Neural progenitor cell (in vitro differentiated cells): Measurements from ENCODE around the gene PRR22.

Experiments used
- EZH2 ChIP-seq: fragments of 200-600 bp; sonication (generic); IDR thresholded peaks from 2 replicates; pipeline ENCODE4 v1.6.1; 2017; ENCODE audit warnings: antibody characterized with exemption, mild to moderate bottlenecking, moderate library complexity
- EZH2phosphoT487 ChIP-seq: fragments of 200-600 bp; sonication (generic); IDR thresholded peaks from 2 replicates; pipeline ENCODE4 v1.6.1; 2017; ENCODE audit warnings: antibody characterized with exemption
- TF ChIP-seq, protein P1 (sequence below): fragments of 200-600 bp; sonication (generic); IDR thresholded peaks from 2 replicates; pipeline ENCODE4 v1.5.1; 2017; ENCODE audit warnings: antibody characterized with exemption, mild to moderate bottlenecking

DNA sequence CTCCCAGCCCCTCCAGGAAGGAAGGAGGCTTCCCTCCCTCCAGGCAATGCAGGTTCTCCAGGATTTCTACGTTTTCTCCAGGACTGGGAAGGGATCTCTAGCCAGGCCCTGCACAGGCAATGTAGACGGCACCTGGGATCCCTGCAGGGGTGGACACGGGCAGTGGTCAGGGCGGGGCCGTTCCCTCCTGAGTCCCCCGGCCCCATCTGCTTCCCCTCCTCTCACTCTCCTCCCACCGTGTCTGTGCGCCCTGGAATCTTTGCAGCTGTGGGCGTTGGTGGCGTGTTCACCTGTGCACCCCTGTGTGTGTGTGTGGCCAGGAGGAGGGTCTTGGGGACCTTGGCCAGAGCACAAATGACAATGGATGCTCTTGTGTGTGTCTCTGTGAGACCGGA is 30.3 kb upstream of the PRR22 start:
- TF ChIP-seq, protein P1, sequence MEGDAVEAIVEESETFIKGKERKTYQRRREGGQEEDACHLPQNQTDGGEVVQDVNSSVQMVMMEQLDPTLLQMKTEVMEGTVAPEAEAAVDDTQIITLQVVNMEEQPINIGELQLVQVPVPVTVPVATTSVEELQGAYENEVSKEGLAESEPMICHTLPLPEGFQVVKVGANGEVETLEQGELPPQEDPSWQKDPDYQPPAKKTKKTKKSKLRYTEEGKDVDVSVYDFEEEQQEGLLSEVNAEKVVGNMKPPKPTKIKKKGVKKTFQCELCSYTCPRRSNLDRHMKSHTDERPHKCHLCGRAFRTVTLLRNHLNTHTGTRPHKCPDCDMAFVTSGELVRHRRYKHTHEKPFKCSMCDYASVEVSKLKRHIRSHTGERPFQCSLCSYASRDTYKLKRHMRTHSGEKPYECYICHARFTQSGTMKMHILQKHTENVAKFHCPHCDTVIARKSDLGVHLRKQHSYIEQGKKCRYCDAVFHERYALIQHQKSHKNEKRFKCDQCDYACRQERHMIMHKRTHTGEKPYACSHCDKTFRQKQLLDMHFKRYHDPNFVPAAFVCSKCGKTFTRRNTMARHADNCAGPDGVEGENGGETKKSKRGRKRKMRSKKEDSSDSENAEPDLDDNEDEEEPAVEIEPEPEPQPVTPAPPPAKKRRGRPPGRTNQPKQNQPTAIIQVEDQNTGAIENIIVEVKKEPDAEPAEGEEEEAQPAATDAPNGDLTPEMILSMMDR = no peak
- TF ChIP-seq EZH2 (no peak), EZH2phosphoT487 (no peak)
